ENCODE results near the gene METTL2B.
"Not testable (repeated sequence)": the region's sequence is repeated elsewhere in the genome, so short reads cannot be mapped to it uniquely, and the experiment has no call there.

Gene METTL2B

GRCh38 chr7:128530855-128531104 lies 54.2 kb downstream of the METTL2B start:
- DNase-seq (ENCODE audit: low spot score): no peak
- in situ Hi-C loops (cut with MboI; ENCODE audit: low pct_unique_long_range_greater_than_20kb, low sequenced_read_pairs, unreplicated experiment): no loop called here
- TF ChIP-seq CTCF (IDR thresholded peaks at IDR 0.05; ENCODE audit: extremely low read depth, insufficient read depth, missing control alignments): no peak

DNA sequence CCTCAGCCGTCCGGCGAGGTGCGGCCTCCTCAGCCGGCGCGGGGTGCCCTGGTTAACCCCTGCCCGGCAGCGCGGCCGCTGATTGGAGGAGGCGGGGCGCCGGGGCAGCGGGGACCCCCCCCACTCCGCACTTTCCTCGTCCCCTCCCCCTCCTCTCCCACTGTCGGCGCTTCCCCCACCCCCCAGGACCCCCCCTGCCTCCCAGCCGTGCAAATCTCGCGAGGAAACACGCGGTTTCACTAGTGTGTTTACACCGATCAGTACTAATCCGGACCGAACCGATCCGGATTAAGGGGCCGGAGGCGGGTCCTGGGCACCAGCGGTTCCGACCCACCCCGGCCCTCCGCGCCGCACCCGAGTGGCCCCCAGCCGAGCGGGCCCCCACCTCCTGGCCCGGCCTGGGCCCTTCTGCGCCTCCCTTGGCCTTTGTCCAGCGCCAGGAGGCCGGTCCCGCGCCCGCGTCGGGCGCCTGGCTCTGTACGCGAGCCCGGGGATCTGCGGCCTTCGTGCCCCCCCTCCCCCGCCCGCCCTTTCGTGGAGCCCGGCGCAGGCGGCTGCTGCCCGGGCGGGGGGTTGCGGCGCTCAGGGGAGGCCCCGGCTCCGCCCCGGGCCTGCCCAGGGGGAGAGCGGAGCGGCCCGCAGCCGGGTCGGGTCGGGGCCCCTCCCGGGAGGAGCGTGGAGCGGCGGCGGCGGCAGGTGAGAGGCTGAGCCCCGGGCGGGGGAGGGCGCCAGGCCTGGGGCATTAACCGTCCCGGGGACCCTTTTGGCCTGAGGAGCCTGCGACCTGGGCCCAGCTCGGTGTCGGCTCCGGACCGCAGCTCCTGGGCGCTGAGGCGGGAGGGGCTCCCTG lies 54.8 kb downstream of the METTL2B start:
- in situ Hi-C loops (cut with MboI; ENCODE audit: low pct_unique_long_range_greater_than_20kb, low sequenced_read_pairs, unreplicated experiment): not testable (repeated sequence)
- peak; percentile 97 for DNase-seq (ENCODE audit: low spot score)

DNA sequence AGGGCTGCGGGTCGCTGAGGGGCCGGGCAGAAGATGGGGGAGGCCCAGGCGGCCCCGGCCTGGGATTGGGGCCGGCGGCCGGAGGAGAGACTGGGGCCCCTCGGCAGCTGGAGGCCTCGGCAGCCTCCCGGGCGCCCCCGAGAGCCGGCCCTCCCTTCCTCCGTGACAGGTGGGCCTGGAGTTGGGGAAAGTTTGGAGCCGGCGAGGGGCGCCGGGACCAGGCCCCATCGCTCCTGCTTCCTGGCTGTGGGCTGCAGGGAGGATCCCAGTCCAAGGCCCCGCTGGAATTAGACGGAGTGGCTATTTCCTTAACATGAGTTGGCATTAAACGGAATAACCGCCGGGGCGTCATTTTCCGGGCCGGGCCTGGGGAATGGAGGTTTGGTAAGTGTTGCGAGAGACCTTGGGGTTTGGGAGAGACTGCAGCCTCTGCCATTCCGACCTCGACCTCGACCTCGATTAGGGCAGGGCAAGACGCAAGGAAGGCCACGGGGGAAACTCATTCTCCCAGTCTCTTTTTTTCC lies 55.5 kb downstream of the METTL2B start:
- in situ Hi-C loops (cut with MboI; ENCODE audit: low pct_unique_long_range_greater_than_20kb, low sequenced_read_pairs, unreplicated experiment): not testable (repeated sequence)
- peak; percentile 24 for DNase-seq (ENCODE audit: low spot score)

- in situ Hi-C loops (cut with MboI; ENCODE audit: low pct_unique_long_range_greater_than_20kb, low sequenced_read_pairs, unreplicated experiment); DNase-seq (ENCODE audit: low spot score): not testable (repeated sequence)
These were observed 56.4 kb downstream of the METTL2B start for GRCh38 chr7:128532956-128533355.

DNA sequence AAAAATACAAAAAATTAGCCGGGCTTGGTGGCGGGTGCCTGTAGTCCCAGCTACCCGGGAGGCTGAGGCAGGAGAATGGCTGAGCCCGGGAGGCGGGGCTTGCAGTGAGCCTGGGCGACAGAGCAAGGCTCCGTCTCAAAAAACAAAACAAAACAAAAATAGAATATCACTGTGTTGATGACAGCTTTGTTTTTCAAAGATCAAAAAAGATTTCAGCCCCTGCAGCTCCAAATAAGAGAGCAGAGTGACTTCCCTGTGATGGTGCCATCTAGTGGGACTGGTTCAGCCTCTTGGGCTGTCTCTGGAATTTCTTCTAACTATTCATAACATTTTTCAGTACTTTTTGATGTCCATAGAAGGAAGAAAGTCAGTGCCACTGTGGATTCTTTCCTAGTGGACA lies 60.9 kb downstream of the METTL2B start:
- peak; percentile 34 for TF ChIP-seq CTCF (IDR thresholded peaks at IDR 0.05; ENCODE audit: extremely low read depth, insufficient read depth, missing control alignments)
- in situ Hi-C loops (cut with MboI; ENCODE audit: low pct_unique_long_range_greater_than_20kb, low sequenced_read_pairs, unreplicated experiment); DNase-seq (ENCODE audit: low spot score): not testable (repeated sequence)

- in situ Hi-C loops (cut with MboI; ENCODE audit: low pct_unique_long_range_greater_than_20kb, low sequenced_read_pairs, unreplicated experiment); DNase-seq (ENCODE audit: low spot score): not testable (repeated sequence)
These were observed 66.0 kb downstream of the METTL2B start for GRCh38 chr7:128542530-128542929.

GRCh38 chr7:128543300-128543699 lies 66.8 kb downstream of the METTL2B start:
- DNase-seq (ENCODE audit: low spot score); in situ Hi-C loops (cut with MboI; ENCODE audit: low pct_unique_long_range_greater_than_20kb, low sequenced_read_pairs, unreplicated experiment): not testable (repeated sequence)

- in situ Hi-C loops (cut with MboI; ENCODE audit: low pct_unique_long_range_greater_than_20kb, low sequenced_read_pairs, unreplicated experiment); DNase-seq (ENCODE audit: low spot score): not testable (repeated sequence)
These were observed 69.8 kb downstream of the METTL2B start for GRCh38 chr7:128546319-128546851.

DNA sequence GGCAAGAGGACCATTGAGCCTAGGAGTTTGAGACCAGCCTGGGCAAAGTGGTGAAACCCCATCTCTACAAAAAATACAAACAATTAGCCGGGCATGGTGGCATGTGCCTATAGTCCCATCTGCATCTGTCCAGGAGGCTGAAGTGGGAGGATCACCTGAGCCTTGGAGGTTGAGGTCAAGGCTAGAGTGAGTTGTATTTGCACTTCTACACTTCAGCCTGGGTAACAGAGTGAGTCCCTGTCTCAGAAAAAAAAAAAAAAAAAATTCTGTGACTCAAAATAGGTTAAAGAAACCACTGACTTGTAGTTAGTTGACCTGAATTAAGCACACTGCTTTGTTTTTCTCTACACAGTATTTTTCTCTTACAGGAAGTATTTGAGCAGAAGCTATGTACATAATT lies 74.4 kb downstream of the METTL2B start:
- no peak for TF ChIP-seq CTCF (IDR thresholded peaks at IDR 0.05; ENCODE audit: extremely low read depth, insufficient read depth, missing control alignments)
- DNase-seq (ENCODE audit: low spot score): no peak
- in situ Hi-C loops (cut with MboI; ENCODE audit: low pct_unique_long_range_greater_than_20kb, low sequenced_read_pairs, unreplicated experiment): no loop called here

GRCh38 chr7:128554394-128554793 lies 77.8 kb downstream of the METTL2B start:
- in situ Hi-C loops (cut with MboI; ENCODE audit: low pct_unique_long_range_greater_than_20kb, low sequenced_read_pairs, unreplicated experiment): not testable (repeated sequence)

More at GRCh38 chr7:128554394-128554793, 77.8 kb downstream of the METTL2B start:
- DNase-seq (ENCODE audit: low spot score): not testable (repeated sequence)
